Endodermal cell (in vitro differentiated cells): ENCODE results near the gene MAT2B. TPM values are rescaled to one million over a fixed set of nuclear protein-coding genes. Genes with fewer than 3 reads are reported as not detected.

Experiments used
- DNase-seq: peaks from one replicate; pipeline ENCODE4 v3.0.0-alpha.2; 2017
- H3K27ac ChIP-seq: 2 replicates; pipeline ENCODE4 v1.5.1; 2013; ENCODE audit warnings: mild to moderate bottlenecking, low read depth, low read length, moderate library complexity
- H3K27me3 ChIP-seq: 2 replicates; pipeline ENCODE4 v1.6.1; 2013; ENCODE audit warnings: mild to moderate bottlenecking, low read length, moderate library complexity; ENCODE audit not compliant: insufficient read depth, control insufficient read depth, poor library complexity, severe bottlenecking
- H3K36me3 ChIP-seq: 2 replicates; pipeline ENCODE4 v1.7.0; 2013; ENCODE audit warnings: mild to moderate bottlenecking, low read length, moderate library complexity; ENCODE audit not compliant: control insufficient read depth, insufficient read depth
- H3K4me1 ChIP-seq: one replicate; pipeline ENCODE4 v1.7.0; 2013; ENCODE audit warnings: low read length; ENCODE audit not compliant: control insufficient read depth, insufficient read depth
- H3K4me3 ChIP-seq: 2 replicates; pipeline ENCODE4 v1.5.1; 2013; ENCODE audit warnings: mild to moderate bottlenecking, low read length, moderate library complexity
- H3K9ac ChIP-seq: 2 replicates; pipeline ENCODE4 v1.6.1; 2013; ENCODE audit warnings: mild to moderate bottlenecking, low read length, moderate library complexity; ENCODE audit not compliant: poor library complexity, severe bottlenecking; ENCODE audit errors: extremely low read depth
- H3K9me3 ChIP-seq: 2 replicates; pipeline ENCODE4 v1.6.1; 2013; ENCODE audit warnings: mild to moderate bottlenecking, low read length, moderate library complexity; ENCODE audit not compliant: control insufficient read depth
- H3K27ac Mint-ChIP-seq: 2 replicates; pipeline ENCODE4 v1.8.0; 2020; ENCODE audit warnings: mixed read lengths
- H3K27me3 Mint-ChIP-seq: 2 replicates; pipeline ENCODE4 v1.8.0; 2021; ENCODE audit warnings: mild to moderate bottlenecking, mixed read lengths; ENCODE audit not compliant: insufficient read depth
- H3K36me3 Mint-ChIP-seq: 2 replicates; pipeline ENCODE4 v1.8.0; 2020; ENCODE audit warnings: low read depth, mixed read lengths
- H3K4me1 Mint-ChIP-seq: 2 replicates; pipeline ENCODE4 v1.8.0; 2020; ENCODE audit warnings: mixed read lengths
- H3K4me3 Mint-ChIP-seq: 2 replicates; pipeline ENCODE4 v1.8.0; 2020; ENCODE audit warnings: mild to moderate bottlenecking, moderate library complexity, mixed read lengths
- H3K9me3 Mint-ChIP-seq: 2 replicates; pipeline ENCODE4 v1.8.0; 2020; ENCODE audit warnings: mild to moderate bottlenecking, mixed read lengths
- CTCF ChIP-seq: fragments of 200-600 bp; sonication (generic); conservative IDR thresholded peaks from 2 replicates; pipeline ENCODE4 v1.5.0; 2021; ENCODE audit warnings: antibody characterized with exemption, mild to moderate bottlenecking
- WGBS, 2 experiments: methylation state at CpG; one replicate each; pipeline versions ENCODE4 v1.1.5 to v1.1.7; 2013; ENCODE audit warnings: missing lambda C conversion rate in 2 of 2, mixed read lengths in 1 of 2; ENCODE audit not compliant: insufficient coverage in 1 of 2, insufficient read length in 1 of 2; 5-methylcytosine and 5-hydroxymethylcytosine counted together
- total RNA-seq, 2 donors: library from RNA; stranded (reverse); fragmentation: NEBNext Ultra II Directional in 1 of 2; extraction: Animal tissue kit (Norgen Biotek cat#: 25700) in 1 of 2; gene quantifications; 2 replicates in 1 of 2; 3 replicates in 1 of 2; pipeline ENCODE4 v1.2.1, GENCODE V29; 2021

The MAT2B gene
- total RNA-seq, 2 donors from 2014 or later: 45.4 to 47.7 TPM

GRCh38 chr5:163564321-163564938, 59.0 kb downstream of the MAT2B start:
- TF ChIP-seq CTCF: peak; percentile 95
- Histone ChIP-seq H3K4me1 (peaks cover 3% of the 10 kb centered on the region), H3K9ac (no peak overlapping the region), H3K36me3 (no peaks in the 10 kb centered on the region), H3K27me3 (peaks cover 42% of the 10 kb centered on the region), H3K27ac (no peak overlapping the region), H3K4me3 (no peak overlapping the region), H3K9me3 (peaks cover 3% of the 10 kb centered on the region)
- Mint-ChIP-seq H3K36me3 (no peaks in the 10 kb centered on the region), H3K9me3 (no peaks in the 10 kb centered on the region), H3K4me1 (peaks cover 30% of the 10 kb centered on the region), H3K27me3 (peaks cover 36% of the 10 kb centered on the region), H3K27ac (no peak overlapping the region), H3K4me3 (no peak overlapping the region)
- WGBS, 2 experiments: 0 to 18% methylated on average over 4 to 6 of the region's 7 CpGs
- DNase-seq: peak; percentile 85

- H3K4me1 ChIP-seq: peaks cover 3% of the 10 kb centered on the region
- peak; percentile 78 for DNase-seq
- no peaks in the 10 kb centered on the region for H3K9me3 Mint-ChIP-seq
- peaks cover 36% of the 10 kb centered on the region for H3K27me3 Mint-ChIP-seq
- H3K9me3 ChIP-seq: no peaks in the 10 kb centered on the region
- peaks cover 30% of the 10 kb centered on the region for H3K4me1 Mint-ChIP-seq
- peaks cover 42% of the 10 kb centered on the region for H3K27me3 ChIP-seq
- no peak overlapping the region for H3K27ac Mint-ChIP-seq
- 4 to 12% methylated on average over 3 to 11 of the region's 11 CpGs for WGBS, 2 experiments
- no peak overlapping the region for H3K27ac ChIP-seq
- H3K36me3 Mint-ChIP-seq: no peaks in the 10 kb centered on the region
- no peaks in the 10 kb centered on the region for H3K36me3 ChIP-seq
- TF ChIP-seq CTCF: no peak
- H3K4me3 ChIP-seq: peak overlapping the region; percentile 78
- H3K4me3 Mint-ChIP-seq: peak overlapping the region; percentile 50
- no peak overlapping the region for H3K9ac ChIP-seq
Measured at GRCh38 chr5:163565492-163565891, 60.1 kb downstream of the MAT2B start.

- Mint-ChIP-seq H3K9me3 (no peaks in the 10 kb centered on the region), H3K4me1 (peaks cover 30% of the 10 kb centered on the region), H3K27ac (no peak overlapping the region), H3K36me3 (no peaks in the 10 kb centered on the region), H3K4me3 (peak overlapping the region; percentile 50), H3K27me3 (peaks cover 36% of the 10 kb centered on the region)
- H3K27me3 ChIP-seq: peaks cover 42% of the 10 kb centered on the region
- H3K9me3 ChIP-seq: no peaks in the 10 kb centered on the region
- WGBS, 2 experiments: 5 to 14% methylated on average over 12 to 32 of the region's 32 CpGs
- peaks cover 3% of the 10 kb centered on the region for H3K4me1 ChIP-seq
- TF ChIP-seq CTCF: peak; percentile 36
- peak overlapping the region; percentile 78 for H3K4me3 ChIP-seq
- DNase-seq: peak; percentile 82
- no peak overlapping the region for H3K9ac ChIP-seq
- H3K27ac ChIP-seq: no peak overlapping the region
- H3K36me3 ChIP-seq: no peaks in the 10 kb centered on the region
Measured at GRCh38 chr5:163565931-163566608, 60.7 kb downstream of the MAT2B start.
